HG02571 (cell line): ENCODE data around the gene FRMPD1.

Experiments used
- ATAC-seq: cut with Tn5 transposase; IDR thresholded peaks from one replicate; pipeline ENCODE4 v1.9.1; 2021; ENCODE audit warnings: mild to moderate bottlenecking, moderate library complexity; ENCODE audit not compliant: unreplicated experiment

FRMPD1 gene

GRCh38 chr9:37678789-37679273 is 28.1 kb downstream of the FRMPD1 start:
- ATAC-seq, result no peak

GRCh38 chr9:37679649-37680402 is 29.1 kb downstream of the FRMPD1 start:
- no peak for ATAC-seq

- ATAC-seq, result no peak
These were observed 32.2 kb downstream of the FRMPD1 start for GRCh38 chr9:37682951-37683350.

- no peak for ATAC-seq
These were observed 33.0 kb downstream of the FRMPD1 start for GRCh38 chr9:37683531-37684371.

- ATAC-seq, result no peak
These were observed 42.0 kb downstream of the FRMPD1 start for GRCh38 chr9:37692622-37693221.

GRCh38 chr9:37693260-37693659 is 42.5 kb downstream of the FRMPD1 start:
- no peak for ATAC-seq

- no peak for ATAC-seq
These were observed 43.6 kb downstream of the FRMPD1 start for GRCh38 chr9:37694355-37694754.

- no peak for ATAC-seq
These were observed 45.8 kb downstream of the FRMPD1 start for GRCh38 chr9:37696528-37696927.

GRCh38 chr9:37700131-37700530 is 49.4 kb downstream of the FRMPD1 start:
- ATAC-seq, result no peak

- no peak for ATAC-seq
These were observed 50.1 kb downstream of the FRMPD1 start for GRCh38 chr9:37700900-37701299.

- no peak for ATAC-seq
These were observed 55.0 kb downstream of the FRMPD1 start for GRCh38 chr9:37705787-37706186.

- no peak for ATAC-seq
These were observed 55.5 kb downstream of the FRMPD1 start for GRCh38 chr9:37706290-37706689.

GRCh38 chr9:37707748-37708147 is 57.0 kb downstream of the FRMPD1 start:
- no peak for ATAC-seq

GRCh38 chr9:37710046-37710445 is 59.3 kb downstream of the FRMPD1 start:
- no peak for ATAC-seq

- ATAC-seq, result no peak
These were observed 64.5 kb downstream of the FRMPD1 start for GRCh38 chr9:37715260-37715659.

- no peak for ATAC-seq
These were observed 65.3 kb downstream of the FRMPD1 start for GRCh38 chr9:37715991-37716505.

- no peak for ATAC-seq
These were observed 68.8 kb downstream of the FRMPD1 start for GRCh38 chr9:37719526-37719925.

GRCh38 chr9:37727013-37727412 is 76.3 kb downstream of the FRMPD1 start:
- no peak for ATAC-seq

- no peak for ATAC-seq
These were observed 78.7 kb downstream of the FRMPD1 start for GRCh38 chr9:37729499-37729898.

- no peak for ATAC-seq
These were observed 79.5 kb downstream of the FRMPD1 start for GRCh38 chr9:37730256-37730655.

GRCh38 chr9:37730839-37731238 is 80.1 kb downstream of the FRMPD1 start:
- ATAC-seq, result no peak
